H1 (cell line): ENCODE results near the gene SLC35F6. TPM values are rescaled to one million over a fixed set of nuclear protein-coding genes. Genes with fewer than 3 reads are reported as not detected.

Source experiments
- CTCF ChIA-PET: fragments of 300-600 bp; sonication (Branson Sonifier 250); formaldehyde crosslinking; loops from one replicate; lab custom pipeline; 2021; ENCODE audit not compliant: partially characterized antibody; lab: Charles Lee
- POLR2A ChIA-PET: fragments of 300-600 bp; sonication (Branson Sonifier 250); formaldehyde crosslinking; loops from one replicate; lab custom pipeline; 2021; ENCODE audit warnings: inconsistent platforms; ENCODE audit not compliant: partially characterized antibody; lab: Charles Lee
- DNase-seq, 2 experiments: peaks; one replicate each; pipeline versions ENCODE4 v3.0.0 to v3.0.0-alpha.2; 2010 to 2022; ENCODE audit warnings: low spot score in 2 of 2, low read depth in 1 of 2, mixed read lengths in 1 of 2
- FAIRE-seq: peaks from 2 replicates; lab custom pipeline; 2011; peaks lifted over from hg19 to GRCh38; lab: Jason Lieb, UNC
- H2AFZ ChIP-seq: 2 replicates; pipeline ENCODE4 v1.8.1; 2012; ENCODE audit warnings: low read length, inconsistent platforms
- H2AK5ac ChIP-seq: 2 replicates; pipeline ENCODE4 v1.6.1; 2013; ENCODE audit warnings: low read depth, low read length
- H2BK120ac ChIP-seq: replicated peaks from 2 replicates; pipeline ENCODE3; 2013; ENCODE audit warnings: low read depth, low read length, inconsistent platforms
- H2BK12ac ChIP-seq: 2 replicates; pipeline ENCODE4 v1.6.1; 2013; ENCODE audit warnings: low read depth, low read length
- H2BK15ac ChIP-seq: 2 replicates; pipeline ENCODE4 v1.6.1; 2013; ENCODE audit warnings: low read length
- H2BK20ac ChIP-seq: 2 replicates; pipeline ENCODE4 v1.6.1; 2013; ENCODE audit warnings: low read length
- H2BK5ac ChIP-seq: 2 replicates; pipeline ENCODE4 v1.6.1; 2013; ENCODE audit warnings: low read depth, low read length
- H3K14ac ChIP-seq: 2 replicates; pipeline ENCODE4 v1.6.1; 2013; ENCODE audit warnings: inconsistent platforms; ENCODE audit not compliant: insufficient read length
- H3K18ac ChIP-seq: 2 replicates; pipeline ENCODE4 v1.6.1; 2013; ENCODE audit warnings: low read length; ENCODE audit errors: extremely low read depth
- H3K23ac ChIP-seq: 2 replicates; pipeline ENCODE4 v1.6.1; 2013; ENCODE audit warnings: inconsistent platforms; ENCODE audit not compliant: insufficient read length
- H3K23me2 ChIP-seq: 2 replicates; pipeline ENCODE4 v1.6.1; 2013; ENCODE audit warnings: low read depth, low read length
- H3K27ac ChIP-seq: 2 replicates; pipeline ENCODE4 v1.6.1; 2011; ENCODE audit warnings: low read depth, low read length, inconsistent platforms
- H3K27me3 ChIP-seq, 4 experiments: replicated peaks in 1 of 4; 1 replicate in 1 of 4; 2 replicates in 3 of 4; pipeline versions ENCODE4 v1.6.1 to v1.8.1; 2011 to 2013; ENCODE audit warnings: low read length in 3 of 4, mild to moderate bottlenecking in 3 of 4, inconsistent platforms in 2 of 4, mixed read lengths in 2 of 4, moderate library complexity in 1 of 4; ENCODE audit not compliant: control insufficient read depth in 3 of 4, insufficient read depth in 3 of 4; ENCODE audit errors: extremely low read depth in 1 of 4
- H3K36me3 ChIP-seq, 4 experiments: 2 replicates each; pipeline versions ENCODE4 v1.6.1 to v1.8.1; 2011 to 2013; ENCODE audit warnings: mild to moderate bottlenecking in 4 of 4, low read length in 3 of 4, moderate library complexity in 2 of 4, control low read depth in 1 of 4, inconsistent platforms in 1 of 4; ENCODE audit not compliant: insufficient read depth in 4 of 4, control insufficient read depth in 2 of 4
- H3K4ac ChIP-seq: replicated peaks from 2 replicates; pipeline ENCODE3; 2013; ENCODE audit warnings: low read length, low read depth, mixed read lengths, inconsistent platforms; ENCODE audit not compliant: insufficient read length
- H3K4me1 ChIP-seq, 4 experiments: replicated peaks in 1 of 4; 1 replicate in 1 of 4; 2 replicates in 3 of 4; pipeline versions ENCODE4 v1.6.1 to v1.8.1; 2011 to 2013; ENCODE audit warnings: low read length in 3 of 4, inconsistent platforms in 2 of 4, mixed read lengths in 1 of 4; ENCODE audit not compliant: insufficient read depth in 4 of 4, control insufficient read depth in 3 of 4
- H3K4me2 ChIP-seq, 2 experiments: 2 replicates each; pipeline versions ENCODE4 v1.6.1 to v1.8.1; 2011 to 2013; ENCODE audit warnings: low read depth in 2 of 2, low read length in 2 of 2, control low read depth in 1 of 2, inconsistent platforms in 1 of 2, mild to moderate bottlenecking in 1 of 2; ENCODE audit not compliant: insufficient read depth in 1 of 2
- H3K4me3 ChIP-seq, 4 experiments: fragments of 200-600, 300-600 bp in 1 of 4; sonication (generic), shearing (Covaris generic), sonication (Bioruptor Twin) in 1 of 4; 2 replicates each; pipeline versions ENCODE4 v1.5.1 to v1.8.1; 2011 to 2016; ENCODE audit warnings: low read length in 4 of 4, low read depth in 3 of 4, control low read depth in 2 of 4, inconsistent platforms in 2 of 4, mild to moderate bottlenecking in 2 of 4, mixed read lengths in 1 of 4, moderate library complexity in 1 of 4; ENCODE audit not compliant: insufficient read depth in 2 of 4; ENCODE audit errors: extremely low read depth in 1 of 4
- H3K56ac ChIP-seq: replicated peaks from 2 replicates; pipeline ENCODE3; 2013; ENCODE audit warnings: low read depth, mild to moderate bottlenecking, mixed read lengths, low read length, inconsistent platforms; ENCODE audit not compliant: insufficient read length
- H3K79me1 ChIP-seq: 2 replicates; pipeline ENCODE4 v1.6.1; 2013; ENCODE audit warnings: low read depth, low read length, control low read depth
- H3K79me2 ChIP-seq, 2 experiments: 2 replicates each; pipeline versions ENCODE4 v1.6.1 to v1.8.1; 2012 to 2013; ENCODE audit warnings: low read length in 2 of 2, mild to moderate bottlenecking in 2 of 2, inconsistent platforms in 1 of 2; ENCODE audit not compliant: insufficient read depth in 2 of 2, control insufficient read depth in 1 of 2
- H3K9ac ChIP-seq, 4 experiments: replicated peaks in 1 of 4; 1 replicate in 1 of 4; 2 replicates in 3 of 4; pipeline versions ENCODE4 v1.6.1 to v1.8.1; 2011 to 2013; ENCODE audit warnings: low read depth in 3 of 4, low read length in 3 of 4, control low read depth in 2 of 4, mild to moderate bottlenecking in 2 of 4, moderate library complexity in 2 of 4, inconsistent platforms in 1 of 4; ENCODE audit errors: extremely low read depth in 1 of 4
- H3K9me3 ChIP-seq, 2 experiments: 2 replicates each; pipeline versions ENCODE4 v1.6.1 to v1.8.1; 2012 to 2013; ENCODE audit warnings: mild to moderate bottlenecking in 2 of 2, moderate library complexity in 2 of 2, control low read depth in 1 of 2, inconsistent platforms in 1 of 2, low read depth in 1 of 2, low read length in 1 of 2, mixed read lengths in 1 of 2; ENCODE audit not compliant: insufficient read depth in 2 of 2
- H4K20me1 ChIP-seq, 2 experiments: replicated peaks in 1 of 2; 2 replicates each; pipeline versions ENCODE3 to v1.8.1; 2011 to 2013; ENCODE audit warnings: inconsistent platforms in 2 of 2, low read length in 2 of 2, mild to moderate bottlenecking in 1 of 2; ENCODE audit not compliant: insufficient read depth in 2 of 2, control insufficient read depth in 1 of 2
- H4K5ac ChIP-seq: 2 replicates; pipeline ENCODE4 v1.6.1; 2013; ENCODE audit warnings: low read length, low read depth, mixed read lengths, inconsistent platforms; ENCODE audit not compliant: insufficient read length
- H4K8ac ChIP-seq: 2 replicates; pipeline ENCODE4 v1.8.0; 2013; ENCODE audit warnings: mild to moderate bottlenecking, moderate library complexity, low read length, inconsistent platforms; ENCODE audit not compliant: insufficient read depth; ENCODE audit errors: extremely low read depth
- H4K91ac ChIP-seq: replicated peaks from 2 replicates; pipeline ENCODE3; 2013; ENCODE audit warnings: low read length, mixed read lengths, inconsistent platforms; ENCODE audit not compliant: insufficient read length
- BACH1 ChIP-seq: IDR thresholded peaks from 2 replicates; pipeline ENCODE4 v1.6.1; 2012; ENCODE audit warnings: low read length, improper control_type of control experiment
- CBX8 ChIP-seq: fragments of 300-800, 300-1000 bp; sonication (generic); IDR thresholded peaks from 2 replicates; pipeline ENCODE4 v1.7.1; 2016; ENCODE audit warnings: low read depth, low read length, borderline replicate concordance
- CTBP2 ChIP-seq: IDR thresholded peaks from 2 replicates; pipeline ENCODE4 v1.7.0; 2011; ENCODE audit warnings: borderline replicate concordance, mild to moderate bottlenecking, moderate library complexity, mixed read lengths, low read length; ENCODE audit not compliant: insufficient read depth, insufficient read length
- EZH2 ChIP-seq: fragments of 200-600 bp; sonication (generic); IDR thresholded peaks from 2 replicates; pipeline ENCODE4 v1.7.1; 2012; ENCODE audit warnings: low read depth, mild to moderate bottlenecking, moderate library complexity, low read length, inconsistent platforms; ENCODE audit not compliant: severe bottlenecking
- HDAC2 ChIP-seq, 2 experiments: fragments of 300-600 bp in 1 of 2; sonication (generic) in 1 of 2; IDR thresholded peaks; 2 replicates each; pipeline ENCODE4 v1.6.1; 2011 to 2012; ENCODE audit warnings: low read depth in 2 of 2, low read length in 2 of 2, mild to moderate bottlenecking in 2 of 2, moderate library complexity in 2 of 2, borderline replicate concordance in 1 of 2, inconsistent platforms in 1 of 2
- MAFK ChIP-seq: IDR thresholded peaks from 2 replicates; pipeline ENCODE4 v1.6.1; 2012; ENCODE audit warnings: low read depth, mild to moderate bottlenecking, improper control_type of control experiment, low read length
- POLR2A ChIP-seq, 2 experiments: IDR thresholded peaks; 1 replicate in 1 of 2; 2 replicates in 1 of 2; pipeline ENCODE4 v1.6.1; 2011; ENCODE audit warnings: low read depth in 2 of 2, low read length in 2 of 2, mild to moderate bottlenecking in 2 of 2; ENCODE audit errors: control extremely low read depth in 1 of 2
- TAF7 ChIP-seq: optimal IDR thresholded peaks from 2 replicates; pipeline ENCODE3; 2011; ENCODE audit warnings: low read depth, mild to moderate bottlenecking, inconsistent platforms, low read length, moderate library complexity, borderline replicate concordance
- TCF12 ChIP-seq: IDR thresholded peaks from 2 replicates; pipeline ENCODE4 v1.6.1; 2011; ENCODE audit warnings: low read depth, mild to moderate bottlenecking, low read length
- USF2 ChIP-seq: IDR thresholded peaks from 2 replicates; pipeline ENCODE4 v1.6.1; 2011; ENCODE audit warnings: low read length, improper control_type of control experiment
- ZNF274 ChIP-seq: IDR thresholded peaks from 2 replicates; pipeline ENCODE4 v1.7.0; 2012; ENCODE audit warnings: low read length, borderline replicate concordance; ENCODE audit errors: extremely low read depth
- WGBS, 2 experiments: shearing (Covaris generic) in 1 of 2; methylation state at CpG; one replicate each; pipeline versions ENCODE4 v1.1.6 to v1.1.7; 2013 to 2015; ENCODE audit warnings: low lambda C conversion rate in 2 of 2, mixed read lengths in 2 of 2, inconsistent platforms in 1 of 2, low coverage in 1 of 2, missing lambda C conversion rate in 1 of 2; ENCODE audit not compliant: insufficient replicate concordance in 2 of 2, insufficient coverage in 1 of 2, insufficient read length in 1 of 2; ENCODE audit errors: extremely low coverage in 1 of 2, missing lambda C conversion rate in 1 of 2; 5-methylcytosine and 5-hydroxymethylcytosine counted together
- polyA plus RNA-seq, 7 experiments: library from polyadenylated mRNA; depleted of rRNA in 3 of 7; stranded (reverse) in 5 of 7; unstranded in 2 of 7; fragments of >200 nt in 5 of 7; fragments of 200-250 nt in 2 of 7; gene quantifications; 1 replicate in 5 of 7; 2 replicates in 1 of 7; 4 replicates in 1 of 7; pipeline versions ENCODE4 v1.2.1 to v1.2.3, GENCODE V29; 2011 to 2013; ENCODE audit warnings: missing spikeins in 2 of 7, mixed read lengths in 2 of 7
- total RNA-seq: library from RNA; stranded (reverse); fragmentation: NEBNext Ultra II Directional; extraction: Animal tissue kit (Norgen Biotek cat#: 25700); gene quantifications from 2 replicates; pipeline ENCODE4 v1.2.1, GENCODE V29; 2021

The SLC35F6 gene
- total and polyA plus RNA-seq, 2 of the 8 experiments (the other 6 are each of a cell fraction or from before 2014, with no cell fraction given): 11.2 to 13.5 TPM

GRCh38 chr2:26754972-26755670 is 9.0 kb upstream of the SLC35F6 start:
- POLR2A ChIA-PET: interaction anchor here (1.3 kb wide), 1 partner anchor 30 kb away, joined by 5 read pairs; the partner anchor contains the start of gene CENPA
- DNase-seq (no peak), FAIRE-seq (no peak)
- Histone ChIP-seq H3K9me3 (peaks cover 3% of the 10 kb centered on the region in 2 experiments; a peak in 2 of 4 replicates), H3K79me2 (no peaks in the 10 kb centered on the region), H3K56ac (no peak overlapping the region), H3K23me2 (no peaks in the 10 kb centered on the region), H3K36me3 (no peaks in the 10 kb centered on the region), H2BK120ac (no peak overlapping the region), H3K27ac (no peak overlapping the region), H2AK5ac (no peak overlapping the region), H2AFZ (no peak overlapping the region), H4K8ac (no peak overlapping the region), H3K79me1 (no peaks in the 10 kb centered on the region), H2BK15ac (no peak overlapping the region), H3K27me3 (peaks cover 0 to 14% (median 10%) of the 10 kb centered on the region in 4 experiments; a peak in 6 of 7 replicates), H3K9ac (no peak overlapping the region), H3K23ac (no peak overlapping the region), H3K4ac (no peak overlapping the region), H3K4me3 (no peak overlapping the region), H3K4me1 (peaks cover 11 to 22% (median 17%) of the 10 kb centered on the region in 4 experiments), H4K91ac (no peak overlapping the region), H3K18ac (no peak overlapping the region), H2BK12ac (0 out of 2 replicates have a peak overlapping the region, but pooled peaks have one; percentile 32), H4K5ac (no peak overlapping the region), H3K4me2 (peak overlapping the region in 1 of 2 experiments; percentile 38; a peak in 2 of 4 replicates), H2BK5ac (no peak overlapping the region), H4K20me1 (no peaks in the 10 kb centered on the region), H2BK20ac (no peak overlapping the region), H3K14ac (no peak overlapping the region)
- CTCF ChIA-PET: interaction anchor here (0.6 to 3.0 kb wide), 6 partner anchors 9 to 177 kb away, joined by 3 to 9 read pairs (median 6); partner anchors contain the start of gene SLC35F6
- 61% methylated on average over 4 of the region's 4 CpGs; no CpG with 5 or more reads in 1 of the 2 experiments for WGBS, 2 experiments
- no peak for TF ChIP-seq ZNF274
- TF ChIP-seq EZH2: no peak
- no peak for TF ChIP-seq TCF12
- no peak for TF ChIP-seq TAF7
- TF ChIP-seq POLR2A (IDR thresholded peaks at IDR 0.05; ENCODE audit: control extremely low read depth in 1 of 2, low read depth in 2 of 2, low read length in 2 of 2): no peak
- no peak for TF ChIP-seq CTBP2
- no peak for TF ChIP-seq CBX8
- TF ChIP-seq HDAC2 (IDR thresholded peaks at IDR 0.05; ENCODE audit: borderline replicate concordance in 1 of 2, low read depth in 2 of 2, low read length in 2 of 2): no peak
- no peak for TF ChIP-seq MAFK
- no peak for TF ChIP-seq USF2
- TF ChIP-seq BACH1: no peak
